ENCODE results near the gene PECR. TPM values are rescaled to one million over a fixed set of nuclear protein-coding genes. Genes with fewer than 3 reads are reported as not detected.

Gene PECR
- total and polyA plus RNA-seq, 10 of the 15 experiments (the other 5 are each of a cell fraction or from before 2014, with no cell fraction given), result 7.6 to 37.4 (median 25.7) TPM

GRCh38 chr2:216044883-216045486 lies 36.6 kb downstream of the PECR start (continued):
- TF ChIP-seq MAX (IDR thresholded peaks at IDR 0.05; ENCODE audit: low read depth, low read length) (no peak), ZBTB11 (CRISPR knock-in tag; IDR thresholded peaks at IDR 0.05) (no peak), IKZF1 (conservative IDR thresholded peaks at IDR 0.05) (peak; percentile 80), HDAC2 (IDR thresholded peaks at IDR 0.05) (no peak), MEF2A (IDR thresholded peaks at IDR 0.05; ENCODE audit: insufficient read depth, low read depth, low read length) (0 out of 2 replicates have a peak, but pooled peaks have one; percentile 43), RUNX3 (IDR thresholded peaks at IDR 0.05; ENCODE audit: low read length) (no peak), IRF3 (IDR thresholded peaks at IDR 0.05) (no peak), FOXM1 (IDR thresholded peaks at IDR 0.05; ENCODE audit: low read depth, low read length) (no peak), JUNB (IDR thresholded peaks at IDR 0.05) (peak; percentile 97), RAD51 (IDR thresholded peaks at IDR 0.05) (no peak), NR2F1 (conservative IDR thresholded peaks at IDR 0.05) (no peak), RCOR1 (conservative IDR thresholded peaks at IDR 0.05; ENCODE audit: low read depth, low read length) (no peak), MTA2 (IDR thresholded peaks at IDR 0.05; ENCODE audit: low read depth) (peak; percentile 66), CTCF (IDR thresholded peaks at IDR 0.05 in 2 of 3, conservative IDR thresholded peaks at IDR 0.05 in 1 of 3; ENCODE audit: control insufficient read depth in 2 of 3, extremely low read depth in 1 of 3, insufficient read depth in 1 of 3, low read depth in 3 of 3, low read length in 3 of 3) (no peak), RELA (IDR thresholded peaks at IDR 0.05; ENCODE audit: borderline replicate concordance, partially characterized antibody) (no peak), TARDBP (IDR thresholded peaks at IDR 0.05; ENCODE audit: borderline replicate concordance) (no peak), GABPA (IDR thresholded peaks at IDR 0.05; ENCODE audit: low read depth) (no peak), EP300 (IDR thresholded peaks at IDR 0.05; ENCODE audit: borderline replicate concordance in 1 of 2, control insufficient read depth in 1 of 2, low read depth in 2 of 2, low read length in 2 of 2) (peak in 1 of 2 experiments; percentile 48; a peak in 1 of 4 replicates), ELK1 (IDR thresholded peaks at IDR 0.05; ENCODE audit: low read depth, low read length) (no peak), NFXL1 (IDR thresholded peaks at IDR 0.05; ENCODE audit: borderline replicate concordance) (no peak), FOS (IDR thresholded peaks at IDR 0.05; ENCODE audit: borderline replicate concordance, extremely low read depth, insufficient read length) (no peak), ATF3 (IDR thresholded peaks at IDR 0.05; ENCODE audit: borderline replicate concordance, extremely low read depth, low read depth, low read length) (no peak), CREB1 (IDR thresholded peaks at IDR 0.05; ENCODE audit: low read depth) (no peak)

Measured in GM12878 (cell line).